Colonic mucosa (tissue), 4 donors: ENCODE results near the gene RCCD1. TPM values are rescaled to one million over a fixed set of nuclear protein-coding genes. Genes with fewer than 3 reads are reported as not detected.
A peak's percentile ranks its signal among the peaks of the same experiment; 100 is the strongest.

Experiments used
- DNase-seq: peaks from one replicate; pipeline ENCODE4 v3.0.0-alpha.2; 2020
- H3K27ac ChIP-seq: fragments of 200-600 bp; one replicate; pipeline ENCODE4 v1.8.0; 2021
- H3K27me3 ChIP-seq: fragments of 200-600 bp; one replicate; pipeline ENCODE4 v1.8.0; 2021
- H3K36me3 ChIP-seq: fragments of 200-600 bp; one replicate; pipeline ENCODE4 v1.8.0; 2021
- H3K4me1 ChIP-seq: fragments of 200-600 bp; one replicate; pipeline ENCODE4 v1.8.0; 2021; ENCODE audit warnings: mild to moderate bottlenecking
- H3K4me3 ChIP-seq: fragments of 200-600 bp; one replicate; pipeline ENCODE4 v1.8.0; 2021
- H3K9ac ChIP-seq, 2 donors: one replicate each; pipeline ENCODE4 v1.7.0; 2013; ENCODE audit warnings: control low read depth in 2 of 2, low read depth in 2 of 2, low read length in 2 of 2
- H3K9me3 ChIP-seq: fragments of 200-600 bp; one replicate; pipeline ENCODE4 v1.8.0; 2021
- CTCF ChIP-seq: fragments of 200-600 bp; IDR thresholded peaks from one replicate; pipeline ENCODE4 v1.8.0; 2022; ENCODE audit warnings: antibody characterized with exemption, mild to moderate bottlenecking
- intact Hi-C: fragments of 100-400 bp; cut with DNase I; formaldehyde crosslinking; loops from one replicate; pipeline ENCODE4 v1.14.1; 2022
- total RNA-seq, 2 donors: library from RNA; stranded (reverse); fragmentation: NEBNext Ultra II Directional in 1 of 2; extraction: Animal tissue kit (Norgen Biotek cat#: 25700) in 1 of 2; gene quantifications; one replicate each; pipeline ENCODE4 v1.2.1, GENCODE V29; 2021
- donor health status: healthy.
- donor health status: DM: no; HTN: no; CAD: no.
- donor health status: DM: no; HTN: no; CAD: no.

Gene RCCD1
- total RNA-seq, 2 donors from 2014 or later = 14.8 to 33.0 TPM

GRCh38 chr15:90994417-90995311, 40.0 kb downstream of the RCCD1 start, which contains the start of gene PRC1:
PRC1 (minus strand) TSS chr15:90994535; CDS start chr15:90994417, 118 bp downstream.
- TF ChIP-seq CTCF = no peak
- peak within 1 kb of the TSS; percentile 71 for H3K27ac ChIP-seq
- peak within 1 kb of the TSS; percentile 88 to 98 for H3K9ac ChIP-seq
- no peaks in the 10 kb centered on the region for H3K27me3 ChIP-seq
- peaks cover 6% of the 10 kb centered on the region for H3K4me1 ChIP-seq
- intact Hi-C loops = no loop called here
- DNase-seq = peak; percentile 98
- H3K9me3 ChIP-seq = no peaks in the 10 kb centered on the region
- no peaks in the 10 kb centered on the region for H3K36me3 ChIP-seq
- peak within 1 kb of the TSS; percentile 99 for H3K4me3 ChIP-seq

DNA sequence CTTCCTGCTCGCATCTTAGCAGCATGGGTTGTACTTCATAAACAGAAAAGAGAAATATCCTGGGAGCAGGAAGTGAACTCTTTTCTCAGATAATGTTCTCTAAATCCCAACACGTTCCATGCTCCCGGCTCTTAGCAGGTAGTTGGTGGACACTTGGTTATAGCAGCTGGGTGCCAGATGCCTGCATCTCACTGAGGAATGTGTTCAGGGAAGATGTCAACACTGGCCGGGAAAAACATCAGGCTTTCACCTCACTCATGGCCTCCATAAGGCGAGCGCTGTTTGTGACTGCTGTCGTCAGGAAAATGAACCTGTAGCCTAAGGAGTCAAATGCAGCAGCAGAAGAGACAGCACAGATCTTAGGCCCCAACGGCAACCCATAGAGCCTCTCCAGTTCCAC, 44.1 kb downstream of the RCCD1 start:
- Histone ChIP-seq H3K9me3 (no peaks in the 10 kb centered on the region), H3K9ac (no peak overlapping the region), H3K4me1 (peaks cover 3% of the 10 kb centered on the region), H3K27me3 (no peaks in the 10 kb centered on the region), H3K36me3 (peaks cover 5% of the 10 kb centered on the region), H3K4me3 (no peak overlapping the region), H3K27ac (no peak overlapping the region)
- DNase-seq = no peak
- no peak for TF ChIP-seq CTCF
- intact Hi-C loops = no loop called here

DNA sequence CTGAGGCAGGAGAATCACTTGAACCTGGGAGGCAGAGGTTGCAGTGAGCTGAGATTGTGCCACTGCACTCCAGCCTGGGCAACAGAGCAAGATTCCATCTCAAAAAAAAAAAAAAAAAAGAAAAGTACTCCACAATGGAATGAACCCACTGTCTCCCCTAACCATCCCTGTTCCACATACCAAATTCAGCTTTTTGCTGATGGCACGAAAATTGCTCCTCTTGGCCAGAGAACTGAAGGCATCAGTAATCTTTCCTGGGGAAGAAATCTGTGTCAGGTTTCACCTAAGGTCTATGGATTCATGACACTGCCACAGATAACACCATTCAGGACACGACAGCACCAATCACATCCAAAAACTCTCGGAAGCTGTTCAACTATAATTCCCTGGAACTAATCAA, 46.5 kb downstream of the RCCD1 start:
- no peak for TF ChIP-seq CTCF
- DNase-seq = no peak
- H3K36me3 ChIP-seq = peaks cover 5% of the 10 kb centered on the region
- H3K9me3 ChIP-seq = no peaks in the 10 kb centered on the region
- H3K9ac ChIP-seq = no peak overlapping the region
- no peak overlapping the region for H3K4me3 ChIP-seq
- H3K27me3 ChIP-seq = no peaks in the 10 kb centered on the region
- no peak overlapping the region for H3K27ac ChIP-seq
- intact Hi-C loops = no loop called here
- no peaks in the 10 kb centered on the region for H3K4me1 ChIP-seq

- H3K36me3 ChIP-seq = peaks cover 11% of the 10 kb centered on the region
These were observed 52.6 kb downstream of the RCCD1 start for GRCh38 chr15:91007266-91007665.

More at GRCh38 chr15:91007266-91007665, 52.6 kb downstream of the RCCD1 start:
- Histone ChIP-seq H3K4me1 (no peaks in the 10 kb centered on the region), H3K4me3 (no peak overlapping the region), H3K27me3 (no peaks in the 10 kb centered on the region), H3K9me3 (no peaks in the 10 kb centered on the region), H3K9ac (no peak overlapping the region), H3K27ac (no peak overlapping the region)
- TF ChIP-seq CTCF = no peak
- no peak for DNase-seq
- intact Hi-C loops = no loop called here

Other genes starting within 250 kb of the RCCD1 start
- 10 to 100 TPM in 1 of 2 donors, 1 to 10 TPM in 1; 3.3 to 16.7 TPM for gene BLM, start 237.5 kb upstream of the RCCD1 start, total RNA-seq
- 10 to 100 TPM; 72.3 to 82.5 TPM for gene FURIN, start 86.3 kb upstream of the RCCD1 start, total RNA-seq
- gene FES, start 70.4 kb upstream of the RCCD1 start, total RNA-seq = 1 to 10 TPM; 6.5 to 8.8 TPM
- gene MAN2A2, start 51.6 kb upstream of the RCCD1 start, total RNA-seq = 10 to 100 TPM; 34.2 to 66.4 TPM
- 10 to 100 TPM; 13.5 to 29.6 TPM for gene HDDC3, start 22.3 kb upstream of the RCCD1 start, total RNA-seq
- 10 to 100 TPM; 60.7 to 74.5 TPM for gene UNC45A, start 19.6 kb upstream of the RCCD1 start, total RNA-seq
- gene PRC1, start 39.7 kb downstream of the RCCD1 start, total RNA-seq = 100 to 1,000 TPM in 1 of 2 donors, 10 to 100 TPM in 1; 44.3 to 114 TPM
- gene VPS33B, start 67.7 kb downstream of the RCCD1 start, total RNA-seq = 10 to 100 TPM; 18.0 to 18.1 TPM
- gene SV2B, start 145.4 kb downstream of the RCCD1 start, total RNA-seq = 1 to 10 TPM in 1 of 2 donors, under 1 TPM in 1; 0.17 to 1.1 TPM